HepG2 (cell line): Measurements from ENCODE around the gene POU2AF3. TPM values are rescaled to one million over a fixed set of nuclear protein-coding genes. Genes with fewer than 3 reads are reported as not detected.

Experiments
- ATAC-seq: fragments of 200-7000 bp; cut with Tn5 transposase; 3 replicates; pipeline ENCODE4 v1.9.1; 2020; ENCODE audit warnings: mild to moderate bottlenecking, moderate library complexity
- BruUV-seq: library from RNA; stranded (reverse); fragments of 400-500 nt; replicated peaks from 2 replicates; lab custom pipeline; 2021; lab: Mats Ljungman, UMichigan
- CTCF ChIA-PET: fragments of 300-600 bp; formaldehyde crosslinking; extraction: SDS; loops from one replicate; lab custom pipeline; 2021; ENCODE audit warnings: low total read pairs, inconsistent platforms, low intra/inter-chr PET ratio; lab: Yijun Ruan, JAX
- POLR2A ChIA-PET: fragments of 350-600 bp; sonication (Branson Sonifier 250); formaldehyde crosslinking; loops from one replicate; lab custom pipeline; 2020; ENCODE audit warnings: antibody characterized with exemption, inconsistent platforms; lab: Yijun Ruan, JAX
- DNase-seq: peaks from one replicate; pipeline ENCODE4 v3.0.0-alpha.2; 2015; ENCODE audit warnings: low spot score
- FAIRE-seq: peaks from 3 replicates; lab custom pipeline; 2011; peaks lifted over from hg19 to GRCh38; lab: Jason Lieb, UNC
- H2AFZ ChIP-seq: one replicate; pipeline ENCODE4 v1.6.1; 2011; ENCODE audit warnings: low read length, inconsistent platforms
- H3K27ac ChIP-seq: fragments of 300-600 bp; 3 replicates; pipeline ENCODE4 v1.8.0; 2011; ENCODE audit warnings: mixed run types, mild to moderate bottlenecking, mixed read lengths, low read length, inconsistent platforms; ENCODE audit not compliant: insufficient read depth; ENCODE audit errors: extremely low read length
- H3K27me3 ChIP-seq, 2 experiments: fragments of 200-600 bp in 1 of 2; 2 replicates in 1 of 2; 3 replicates in 1 of 2; pipeline versions ENCODE4 v1.6.0 to v1.8.0; 2011; ENCODE audit warnings: low read length in 2 of 2, mild to moderate bottlenecking in 2 of 2, moderate library complexity in 2 of 2, inconsistent platforms in 1 of 2; ENCODE audit not compliant: insufficient read depth in 2 of 2, control insufficient read depth in 1 of 2
- H3K36me3 ChIP-seq, 2 experiments: fragments of 200-600 bp in 1 of 2; replicated peaks in 1 of 2; 2 replicates in 1 of 2; 3 replicates in 1 of 2; pipeline versions ENCODE4 v1.5.1 to v1.8.0; 2011; ENCODE audit warnings: low read length in 2 of 2, inconsistent platforms in 1 of 2; ENCODE audit not compliant: insufficient read depth in 2 of 2, control insufficient read depth in 1 of 2
- H3K4me1 ChIP-seq: 2 replicates; pipeline ENCODE4 v1.5.1; 2012; ENCODE audit warnings: low read length, inconsistent platforms; ENCODE audit not compliant: insufficient read depth
- H3K4me2 ChIP-seq: 2 replicates; pipeline ENCODE4 v1.6.0; 2011; ENCODE audit warnings: low read depth, low read length, inconsistent platforms
- H3K4me3 ChIP-seq, 3 experiments: fragments of 200-600 bp in 1 of 3; sonication (generic), shearing (Covaris generic) in 1 of 3; replicated peaks in 1 of 3; 2 replicates each; pipeline ENCODE4 v1.5.1; 2011 to 2016; ENCODE audit warnings: low read length in 3 of 3, inconsistent platforms in 2 of 3, low read depth in 2 of 3, mild to moderate bottlenecking in 2 of 3, control low read depth in 1 of 3, mixed read lengths in 1 of 3; ENCODE audit not compliant: insufficient read depth in 1 of 3
- H3K79me2 ChIP-seq: one replicate; pipeline ENCODE4 v1.6.1; 2011; ENCODE audit warnings: low read length, inconsistent platforms; ENCODE audit not compliant: insufficient read depth
- H3K9ac ChIP-seq: 2 replicates; pipeline ENCODE4 v1.6.0; 2011; ENCODE audit warnings: mild to moderate bottlenecking, low read depth, low read length, inconsistent platforms; ENCODE audit not compliant: insufficient read depth
- H3K9me3 ChIP-seq: 2 replicates; pipeline ENCODE4 v1.5.1; 2012; ENCODE audit warnings: mild to moderate bottlenecking, low read length
- H4K20me1 ChIP-seq: 2 replicates; pipeline ENCODE4 v1.6.0; 2011; ENCODE audit warnings: inconsistent platforms, mild to moderate bottlenecking, low read length, moderate library complexity; ENCODE audit not compliant: insufficient read depth
- ETV5 ChIP-seq: IDR thresholded peaks from 2 replicates; pipeline ENCODE4 v1.6.1; 2018; ENCODE audit warnings: missing biosample characterization, missing genetic modification reagents, inconsistent platforms, borderline replicate concordance
- KAT2B ChIP-seq: fragments of 150-350 bp; IDR thresholded peaks from 2 replicates; pipeline ENCODE4 v1.6.1; 2014; ENCODE audit warnings: low read depth, low read length, borderline replicate concordance
- POLR2G ChIP-seq: fragments of 200-400 bp; formaldehyde crosslinking; IDR thresholded peaks from 2 replicates; pipeline ENCODE4 v1.6.1; 2018; ENCODE audit warnings: mild to moderate bottlenecking, low read depth, low read length, moderate library complexity
- SP2 ChIP-seq: sonication (generic); formaldehyde crosslinking; IDR thresholded peaks from 2 replicates; pipeline ENCODE4 v1.5.1; 2020; ENCODE audit warnings: mild to moderate bottlenecking, missing genetic modification reagents
- ZFP1 ChIP-seq: IDR thresholded peaks from 2 replicates; pipeline ENCODE4 v1.6.1; 2016
- ZNF207 ChIP-seq: fragments of 450-650 bp; IDR thresholded peaks from 2 replicates; pipeline ENCODE4 v1.6.1; 2016; ENCODE audit warnings: antibody characterized with exemption, borderline replicate concordance
- ZNF674 ChIP-seq: sonication (generic); formaldehyde crosslinking; IDR thresholded peaks from 2 replicates; pipeline ENCODE4 v1.5.0; 2020; ENCODE audit warnings: low read depth, mild to moderate bottlenecking, missing genetic modification reagents
- ZNF790 ChIP-seq: sonication (generic); formaldehyde crosslinking; IDR thresholded peaks from 2 replicates; pipeline ENCODE4 v1.8.0; 2022; ENCODE audit warnings: missing genetic modification reagents, mild to moderate bottlenecking, borderline replicate concordance
- WGBS: methylation state at CpG from one replicate; pipeline ENCODE4 v1.1.6; 2017; ENCODE audit warnings: low lambda C conversion rate; 5-methylcytosine and 5-hydroxymethylcytosine counted together
- in situ Hi-C: cut with HindIII; loops from 2 replicates; pipeline ENCODE4 v1.10.0; 2017; ENCODE audit warnings: low pct_unique_long_range_greater_than_20kb; ENCODE audit not compliant: extremely low pct_ligation_motif_present
- intact Hi-C: fragments of 100-400 bp; cut with micrococcal nuclease; formaldehyde crosslinking; loops from one replicate; pipeline ENCODE4 v1.10.0; 2022; ENCODE audit not compliant: unreplicated experiment
- polyA plus RNA-seq, 8 experiments: library from polyadenylated mRNA; depleted of rRNA in 3 of 8; stranded (reverse) in 7 of 8; unstranded in 1 of 8; fragments of >200 nt; fragmentation: Illumina TruSeq in 4 of 8; extraction: Trizol in 4 of 8; gene quantifications; 2 replicates each; pipeline versions ENCODE4 v1.2.1 to v1.2.3, GENCODE V29; 2011 to 2016; ENCODE audit warnings: low read depth in 4 of 8, missing spikeins in 1 of 8, mixed read lengths in 1 of 8; ENCODE audit not compliant: insufficient read depth in 1 of 8
- total RNA-seq, 5 experiments: library from RNA; depleted of rRNA; stranded (reverse); fragments of >200 nt; fragmentation: Illumina TruSeq; extraction: Trizol; gene quantifications; 2 replicates each; pipeline ENCODE4 v1.2.3, GENCODE V29; 2016; ENCODE audit warnings: low read depth in 1 of 5
- TF ChIP-seq, protein P1 (sequence below): IDR thresholded peaks from 2 replicates; pipeline ENCODE4 v1.6.1; 2016; ENCODE audit warnings: missing genetic modification reagents, missing compliant biosample characterization
- TF ChIP-seq, protein P2 (sequence below): IDR thresholded peaks from 2 replicates; pipeline ENCODE4 v1.6.1; 2016; ENCODE audit warnings: low read depth
- TF ChIP-seq, protein P3 (sequence below), 2 experiments: sonication (generic) in 1 of 2; formaldehyde crosslinking in 1 of 2; IDR thresholded peaks; 2 replicates each; pipeline versions ENCODE4 v1.4.0 to v1.6.1; 2018 to 2020; ENCODE audit warnings: missing genetic modification reagents in 2 of 2, borderline replicate concordance in 1 of 2, low read depth in 1 of 2, mild to moderate bottlenecking in 1 of 2, missing biosample characterization in 1 of 2

Gene POU2AF3
- total and polyA plus RNA-seq, 2 of the 13 experiments (the other 11 are each of a cell fraction or from before 2014, with no cell fraction given), result 7.8 to 71.2 TPM

DNA sequence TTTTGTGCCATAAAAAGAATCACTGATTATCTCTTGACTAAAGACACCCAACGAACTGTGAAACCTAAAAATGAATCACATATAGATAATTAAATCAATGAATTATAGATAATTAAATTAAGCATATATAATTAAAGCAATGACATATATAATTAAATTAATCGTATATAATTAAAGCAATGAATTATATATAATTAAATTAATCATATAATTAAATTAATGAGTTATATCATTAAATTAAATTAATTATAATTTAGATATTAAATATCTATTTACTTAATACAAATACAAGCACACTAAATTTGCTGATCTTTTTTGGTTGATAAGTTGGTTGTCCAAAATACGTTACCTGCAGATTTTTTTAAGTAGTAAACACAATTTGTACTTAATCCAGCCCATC lies 49.8 kb downstream of the POU2AF3 start:
- no peak overlapping the region for H3K4me3 ChIP-seq
- no peak overlapping the region for H3K27ac ChIP-seq
- WGBS, result 57% methylated on average over 3 of the region's 3 CpGs
- intact Hi-C loops, result no loop called here
- no peaks in the 10 kb centered on the region for H4K20me1 ChIP-seq
- TF ChIP-seq ZFP1 (CRISPR knock-in tag) (no peak), SP2 (no peak), ZNF207 (no peak), KAT2B (no peak), ZNF674 (no peak), POLR2G (no peak), ZNF790 (no peak), ETV5 (CRISPR knock-in tag) (no peak)
- TF ChIP-seq, protein P1, sequence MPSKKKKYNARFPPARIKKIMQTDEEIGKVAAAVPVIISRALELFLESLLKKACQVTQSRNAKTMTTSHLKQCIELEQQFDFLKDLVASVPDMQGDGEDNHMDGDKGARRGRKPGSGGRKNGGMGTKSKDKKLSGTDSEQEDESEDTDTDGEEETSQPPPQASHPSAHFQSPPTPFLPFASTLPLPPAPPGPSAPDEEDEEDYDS (CRISPR knock-in tag), result no peak
- TF ChIP-seq, protein P2, sequence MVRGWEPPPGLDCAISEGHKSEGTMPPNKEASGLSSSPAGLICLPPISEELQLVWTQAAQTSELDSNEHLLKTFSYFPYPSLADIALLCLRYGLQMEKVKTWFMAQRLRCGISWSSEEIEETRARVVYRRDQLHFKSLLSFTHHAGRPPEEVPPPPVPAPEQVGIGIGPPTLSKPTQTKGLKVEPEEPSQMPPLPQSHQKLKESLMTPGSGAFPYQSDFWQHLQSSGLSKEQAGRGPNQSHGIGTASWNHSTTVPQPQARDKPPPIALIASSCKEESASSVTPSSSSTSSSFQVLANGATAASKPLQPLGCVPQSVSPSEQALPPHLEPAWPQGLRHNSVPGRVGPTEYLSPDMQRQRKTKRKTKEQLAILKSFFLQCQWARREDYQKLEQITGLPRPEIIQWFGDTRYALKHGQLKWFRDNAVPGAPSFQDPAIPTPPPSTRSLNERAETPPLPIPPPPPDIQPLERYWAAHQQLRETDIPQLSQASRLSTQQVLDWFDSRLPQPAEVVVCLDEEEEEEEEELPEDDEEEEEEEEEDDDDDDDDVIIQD (CRISPR knock-in tag), result no peak
- TF ChIP-seq, protein P3, sequence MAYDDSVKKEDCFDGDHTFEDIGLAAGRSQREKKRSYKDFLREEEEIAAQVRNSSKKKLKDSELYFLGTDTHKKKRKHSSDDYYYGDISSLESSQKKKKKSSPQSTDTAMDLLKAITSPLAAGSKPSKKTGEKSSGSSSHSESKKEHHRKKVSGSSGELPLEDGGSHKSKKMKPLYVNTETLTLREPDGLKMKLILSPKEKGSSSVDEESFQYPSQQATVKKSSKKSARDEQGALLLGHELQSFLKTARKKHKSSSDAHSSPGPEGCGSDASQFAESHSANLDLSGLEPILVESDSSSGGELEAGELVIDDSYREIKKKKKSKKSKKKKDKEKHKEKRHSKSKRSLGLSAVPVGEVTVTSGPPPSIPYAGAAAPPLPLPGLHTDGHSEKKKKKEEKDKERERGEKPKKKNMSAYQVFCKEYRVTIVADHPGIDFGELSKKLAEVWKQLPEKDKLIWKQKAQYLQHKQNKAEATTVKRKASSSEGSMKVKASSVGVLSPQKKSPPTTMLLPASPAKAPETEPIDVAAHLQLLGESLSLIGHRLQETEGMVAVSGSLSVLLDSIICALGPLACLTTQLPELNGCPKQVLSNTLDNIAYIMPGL (CRISPR knock-in tag; IDR thresholded peaks at IDR 0.05; ENCODE audit: borderline replicate concordance in 1 of 2, low read depth in 1 of 2), result no peak
- H3K4me1 ChIP-seq, result peaks cover 44% of the 10 kb centered on the region
- H3K4me2 ChIP-seq, result no peak overlapping the region
- H3K9ac ChIP-seq, result no peak overlapping the region
- no peaks in the 10 kb centered on the region for H3K27me3 ChIP-seq
- H3K79me2 ChIP-seq, result no peaks in the 10 kb centered on the region
- H2AFZ ChIP-seq, result no peak overlapping the region
- H3K9me3 ChIP-seq, result no peaks in the 10 kb centered on the region
- no TSS peak for BruUV-seq
- ChIA-PET POLR2A (no interaction called here), CTCF (no interaction called here)
- DNase-seq, result no peak
- in situ Hi-C loops, result no loop called here
- ATAC-seq, result no peak
- no peaks in the 10 kb centered on the region for H3K36me3 ChIP-seq
- FAIRE-seq, result no peak
